Peyer's patch (tissue), 4 donors: Measurements from ENCODE around the gene RBM23.

Experiments
- POLR2A ChIP-seq, 2 donors: fragments of 450-650 bp; IDR thresholded peaks; one replicate each; pipeline ENCODE4 v1.5.1; 2017; ENCODE audit warnings: antibody characterized with exemption in 2 of 2, mild to moderate bottlenecking in 2 of 2, moderate library complexity in 2 of 2
- TF ChIP-seq, protein P1 (sequence below), 6 experiments: fragments of 450-650 bp in 4 of 6; fragments of 200-600 bp in 2 of 6; sonication (generic) in 1 of 6; IDR thresholded peaks; one replicate each; pipeline ENCODE4 v1.5.1; 2017 to 2019; ENCODE audit warnings: antibody characterized with exemption in 6 of 6, mild to moderate bottlenecking in 3 of 6, moderate library complexity in 1 of 6

DNA sequence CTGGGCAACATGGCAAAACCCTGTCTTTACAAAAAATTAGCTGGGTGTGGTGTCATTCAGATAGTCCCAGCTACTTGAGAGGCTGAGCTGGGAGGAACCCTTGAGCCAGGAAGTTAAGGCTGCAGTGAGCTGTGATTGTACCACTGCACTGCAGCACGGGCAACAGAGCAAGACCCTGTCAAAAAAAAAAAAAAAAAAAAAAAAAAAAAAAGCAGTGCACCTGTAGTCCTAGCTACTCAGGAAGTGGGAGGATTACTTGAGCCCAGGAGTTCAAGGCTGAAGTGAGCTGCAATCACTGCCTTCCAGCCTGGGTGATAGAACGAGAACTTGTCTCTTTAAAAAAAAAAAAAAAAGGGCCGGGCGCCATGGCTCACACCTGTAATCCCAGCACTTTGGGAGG lies 30.3 kb downstream of the RBM23 start:
- TF ChIP-seq, protein P1, sequence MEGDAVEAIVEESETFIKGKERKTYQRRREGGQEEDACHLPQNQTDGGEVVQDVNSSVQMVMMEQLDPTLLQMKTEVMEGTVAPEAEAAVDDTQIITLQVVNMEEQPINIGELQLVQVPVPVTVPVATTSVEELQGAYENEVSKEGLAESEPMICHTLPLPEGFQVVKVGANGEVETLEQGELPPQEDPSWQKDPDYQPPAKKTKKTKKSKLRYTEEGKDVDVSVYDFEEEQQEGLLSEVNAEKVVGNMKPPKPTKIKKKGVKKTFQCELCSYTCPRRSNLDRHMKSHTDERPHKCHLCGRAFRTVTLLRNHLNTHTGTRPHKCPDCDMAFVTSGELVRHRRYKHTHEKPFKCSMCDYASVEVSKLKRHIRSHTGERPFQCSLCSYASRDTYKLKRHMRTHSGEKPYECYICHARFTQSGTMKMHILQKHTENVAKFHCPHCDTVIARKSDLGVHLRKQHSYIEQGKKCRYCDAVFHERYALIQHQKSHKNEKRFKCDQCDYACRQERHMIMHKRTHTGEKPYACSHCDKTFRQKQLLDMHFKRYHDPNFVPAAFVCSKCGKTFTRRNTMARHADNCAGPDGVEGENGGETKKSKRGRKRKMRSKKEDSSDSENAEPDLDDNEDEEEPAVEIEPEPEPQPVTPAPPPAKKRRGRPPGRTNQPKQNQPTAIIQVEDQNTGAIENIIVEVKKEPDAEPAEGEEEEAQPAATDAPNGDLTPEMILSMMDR (IDR thresholded peaks at IDR 0.05): no peak
- no peak for TF ChIP-seq POLR2A (IDR thresholded peaks at IDR 0.05)
